GM23248 (cell line): Measurements from ENCODE around the gene PTPN7. TPM values are rescaled to one million over a fixed set of nuclear protein-coding genes. Genes with fewer than 3 reads are reported as not detected.
A peak's percentile ranks its signal among the peaks of the same experiment; 100 is the strongest.
"Not testable (repeated sequence)": the region's sequence is repeated elsewhere in the genome, so short reads cannot be mapped to it uniquely, and the experiment has no call there.

Source experiments
- DNase-seq: peaks from one replicate; pipeline ENCODE4 v3.0.0-alpha.2; 2015
- H2AFZ ChIP-seq: fragments of 200-600 bp; sonication (generic); 2 replicates; pipeline ENCODE4 v1.6.1; 2016; ENCODE audit warnings: antibody characterized with exemption
- H3F3A ChIP-seq: fragments of 200-600 bp; sonication (generic); 2 replicates; pipeline ENCODE4 v1.6.1; 2016; ENCODE audit warnings: mild to moderate bottlenecking, antibody characterized with exemption, mixed run types; ENCODE audit not compliant: insufficient read depth
- H3K27ac ChIP-seq: fragments of 200-600 bp; sonication (generic); 2 replicates; pipeline ENCODE4 v1.5.1; 2016; ENCODE audit warnings: mild to moderate bottlenecking
- H3K27me3 ChIP-seq: fragments of 200-600 bp; sonication (generic); replicated peaks from 2 replicates; pipeline ENCODE4 v1.6.1; 2016; ENCODE audit warnings: mild to moderate bottlenecking; ENCODE audit not compliant: insufficient read depth
- H3K36me3 ChIP-seq: fragments of 200-600 bp; sonication (generic); 2 replicates; pipeline ENCODE4 v1.6.1; 2016; ENCODE audit warnings: low read depth, mild to moderate bottlenecking
- H3K4me1 ChIP-seq: fragments of 200-600 bp; sonication (generic); 2 replicates; pipeline ENCODE4 v1.6.1; 2016; ENCODE audit warnings: mild to moderate bottlenecking; ENCODE audit not compliant: insufficient read depth
- H3K4me2 ChIP-seq: fragments of 200-600 bp; sonication (generic); one replicate; pipeline ENCODE4 v1.6.1; 2016; ENCODE audit warnings: mild to moderate bottlenecking; ENCODE audit not compliant: unreplicated experiment
- H3K4me3 ChIP-seq: fragments of 200-600 bp; sonication (generic); 2 replicates; pipeline ENCODE4 v1.5.1; 2016; ENCODE audit warnings: mild to moderate bottlenecking
- H3K79me2 ChIP-seq: fragments of 200-600 bp; sonication (generic); 2 replicates; pipeline ENCODE4 v1.6.1; 2016; ENCODE audit warnings: mild to moderate bottlenecking; ENCODE audit not compliant: insufficient read depth
- H3K9ac ChIP-seq: fragments of 200-600 bp; sonication (generic); 2 replicates; pipeline ENCODE4 v1.6.1; 2016; ENCODE audit warnings: mild to moderate bottlenecking
- H3K9me2 ChIP-seq: fragments of 200-600 bp; sonication (generic); 2 replicates; pipeline ENCODE4 v1.6.1; 2016; ENCODE audit warnings: mixed run types, mild to moderate bottlenecking, moderate library complexity; ENCODE audit not compliant: insufficient read depth
- H3K9me3 ChIP-seq: fragments of 200-600 bp; sonication (generic); one replicate; pipeline ENCODE4 v1.6.1; 2017; ENCODE audit warnings: low read depth
- H4K20me1 ChIP-seq: fragments of 200-600 bp; sonication (generic); 2 replicates; pipeline ENCODE4 v1.6.0; 2016; ENCODE audit not compliant: insufficient read depth
- EZH2 ChIP-seq: fragments of 200-600 bp; sonication (generic); IDR thresholded peaks from 2 replicates; pipeline ENCODE4 v1.6.1; 2018; ENCODE audit warnings: antibody characterized with exemption, mild to moderate bottlenecking; ENCODE audit not compliant: insufficient read depth, poor library complexity, severe bottlenecking
- EZH2phosphoT487 ChIP-seq: fragments of 200-600 bp; sonication (generic); IDR thresholded peaks from 2 replicates; pipeline ENCODE4 v1.6.1; 2018; ENCODE audit warnings: antibody characterized with exemption, moderate library complexity, mild to moderate bottlenecking, low read depth; ENCODE audit not compliant: insufficient read depth
- WGBS, 2 experiments: methylation state at CpG; one replicate each; pipeline ENCODE4 v1.1.6; 2015 to 2017; ENCODE audit warnings: low lambda C conversion rate in 2 of 2, low coverage in 1 of 2; ENCODE audit errors: missing lambda C conversion rate in 2 of 2; 5-methylcytosine and 5-hydroxymethylcytosine counted together
- in situ Hi-C: fragments of 300-500 bp; cut with MboI; formaldehyde crosslinking; loops from 2 replicates; pipeline ENCODE4 v1.15.0; 2020
- polyA plus RNA-seq: library from polyadenylated mRNA; unstranded; fragments of >200 nt; fragmentation: Nextera tagmentation; extraction: Ambion mirVana; gene quantifications from 2 replicates; pipeline ENCODE4 v1.2.1, GENCODE V29; 2016
- total RNA-seq: library from RNA; depleted of rRNA; stranded (reverse); fragments of >200 nt; shearing (Covaris generic); gene quantifications from 2 replicates; pipeline ENCODE4 v1.2.3, GENCODE V29; 2014

PTPN7 gene
- total and polyA plus RNA-seq, 2 experiments from 2014 or later: not detected

GRCh38 chr1:202113690-202114300 lies 46.6 kb downstream of the PTPN7 start:
- no peak for DNase-seq
- Histone ChIP-seq H3K4me3 (no peak overlapping the region), H3K9me3 (no peaks in the 10 kb centered on the region), H3K79me2 (no peaks in the 10 kb centered on the region), H3K4me1 (0 out of 2 replicates have a peak, but pooled peaks cover 6% of the 10 kb centered on the region), H3F3A (no peaks in the 10 kb centered on the region; the same call in 1 of the 2 replicates), H3K4me2 (no peak overlapping the region), H2AFZ (no peak overlapping the region), H3K27me3 (no peaks in the 10 kb centered on the region), H3K9ac (no peak overlapping the region), H4K20me1 (no peaks in the 10 kb centered on the region), H3K9me2 (no peaks in the 10 kb centered on the region), H3K27ac (no peak overlapping the region), H3K36me3 (no peaks in the 10 kb centered on the region)
- in situ Hi-C loops: loop anchor here (25.0 kb wide), 1 partner anchor 226 kb away; the partner anchor contains the start of gene SHISA4
- WGBS, 2 experiments: 88 to 100% methylated on average over 2 of the region's 2 CpGs
- no peak for TF ChIP-seq EZH2phosphoT487
- TF ChIP-seq EZH2: no peak

DNA sequence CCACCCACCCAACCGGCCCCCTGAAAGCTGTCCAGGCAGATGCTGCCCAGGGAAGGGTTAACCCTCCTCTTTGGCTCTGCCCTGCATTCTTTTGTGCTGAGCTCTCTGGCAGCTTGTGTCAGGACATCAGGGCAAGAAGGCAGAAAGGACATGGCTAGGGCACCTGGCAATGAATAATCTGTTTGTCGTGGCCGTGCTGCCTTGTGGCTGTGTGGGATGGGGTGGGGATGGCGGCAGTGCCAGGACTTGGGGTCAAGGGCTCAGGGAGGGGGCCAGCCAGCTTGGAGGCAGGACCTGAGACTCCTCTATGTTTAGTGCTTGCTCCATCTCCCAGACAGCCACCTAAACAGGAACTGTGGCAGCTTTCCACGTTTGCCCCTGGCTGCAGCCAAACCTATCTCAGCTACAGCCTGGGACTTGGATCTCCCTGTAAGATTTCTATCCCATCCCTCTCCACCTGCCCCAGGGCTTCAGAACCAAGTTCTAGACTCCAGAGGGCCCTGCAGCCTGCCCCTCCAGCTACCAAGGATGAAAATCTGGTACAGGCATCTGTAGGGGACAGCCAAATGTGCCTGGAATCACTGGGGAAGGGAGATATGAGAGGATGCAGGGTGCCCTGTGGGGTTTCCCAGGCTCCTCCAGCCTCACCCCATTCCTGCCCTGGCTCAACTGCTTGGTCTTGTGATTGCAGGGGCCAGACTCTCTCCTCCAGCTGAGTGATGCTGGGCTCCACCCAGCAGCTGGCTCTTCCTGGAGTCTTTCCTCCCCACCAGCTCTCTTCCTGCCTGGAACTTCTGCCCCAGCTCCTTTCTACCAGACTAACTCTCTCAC lies 47.3 kb downstream of the PTPN7 start:
- Histone ChIP-seq H3F3A (no peaks in the 10 kb centered on the region; the same call in 1 of the 2 replicates), H3K9me2 (no peaks in the 10 kb centered on the region), H3K9me3 (no peaks in the 10 kb centered on the region), H3K36me3 (no peaks in the 10 kb centered on the region), H2AFZ (no peak overlapping the region), H3K27me3 (no peaks in the 10 kb centered on the region), H3K79me2 (no peaks in the 10 kb centered on the region), H3K9ac (no peak overlapping the region), H4K20me1 (no peaks in the 10 kb centered on the region), H3K4me3 (no peak overlapping the region), H3K27ac (no peak overlapping the region), H3K4me2 (peak overlapping the region; percentile 1), H3K4me1 (0 out of 2 replicates have a peak, but pooled peaks cover 6% of the 10 kb centered on the region)
- 2 to 5% methylated on average over 5 of the region's 5 CpGs for WGBS, 2 experiments
- TF ChIP-seq EZH2phosphoT487: no peak
- peak; percentile 60 for DNase-seq
- in situ Hi-C loops: loop anchor here (25.0 kb wide), 1 partner anchor 226 kb away; the partner anchor contains the start of gene SHISA4

- not testable (repeated sequence) for H3K36me3 ChIP-seq, H3K79me2 ChIP-seq, H3K9ac ChIP-seq, H3F3A ChIP-seq, H3K4me2 ChIP-seq, H3K4me1 ChIP-seq, H4K20me1 ChIP-seq, H3K9me3 ChIP-seq, DNase-seq, H2AFZ ChIP-seq, H3K27ac ChIP-seq, H3K4me3 ChIP-seq, H3K9me2 ChIP-seq, H3K27me3 ChIP-seq
- 82 to 84% methylated on average over 7 of the region's 7 CpGs for WGBS, 2 experiments
- in situ Hi-C loops: loop anchor here (25.0 kb wide), 1 partner anchor 224 kb away; the partner anchor contains the start of gene SHISA4
These were observed 48.8 kb downstream of the PTPN7 start for GRCh38 chr1:202111589-202111988.

- no peak for DNase-seq
- no peak overlapping the region for H2AFZ ChIP-seq
- no peaks in the 10 kb centered on the region; the same call in 1 of the 2 replicates for H3F3A ChIP-seq
- no peaks in the 10 kb centered on the region for H4K20me1 ChIP-seq
- TF ChIP-seq EZH2phosphoT487 (no peak), EZH2 (no peak)
- peaks cover 7% of the 10 kb centered on the region; the same call in 1 of the 2 replicates for H3K4me1 ChIP-seq
- 93 to 98% methylated on average over 3 of the region's 3 CpGs for WGBS, 2 experiments
- no peaks in the 10 kb centered on the region for H3K27me3 ChIP-seq
- no peaks in the 10 kb centered on the region for H3K36me3 ChIP-seq
- in situ Hi-C loops: loop anchor here (25.0 kb wide), 1 partner anchor 224 kb away; the partner anchor contains the start of gene SHISA4
- no peaks in the 10 kb centered on the region for H3K79me2 ChIP-seq
- H3K9me3 ChIP-seq: no peaks in the 10 kb centered on the region
- H3K9me2 ChIP-seq: no peaks in the 10 kb centered on the region
- no peak overlapping the region for H3K9ac ChIP-seq
- no peak overlapping the region for H3K4me3 ChIP-seq
- H3K4me2 ChIP-seq: no peak overlapping the region
- H3K27ac ChIP-seq: no peak overlapping the region
These were observed 49.4 kb downstream of the PTPN7 start for GRCh38 chr1:202110977-202111376.
